ENCODE data around the gene RNF4. TPM values are rescaled to one million over a fixed set of nuclear protein-coding genes. Genes with fewer than 3 reads are reported as not detected.

The RNF4 gene
- total RNA-seq, 1 donor = 68.8 TPM

DNA sequence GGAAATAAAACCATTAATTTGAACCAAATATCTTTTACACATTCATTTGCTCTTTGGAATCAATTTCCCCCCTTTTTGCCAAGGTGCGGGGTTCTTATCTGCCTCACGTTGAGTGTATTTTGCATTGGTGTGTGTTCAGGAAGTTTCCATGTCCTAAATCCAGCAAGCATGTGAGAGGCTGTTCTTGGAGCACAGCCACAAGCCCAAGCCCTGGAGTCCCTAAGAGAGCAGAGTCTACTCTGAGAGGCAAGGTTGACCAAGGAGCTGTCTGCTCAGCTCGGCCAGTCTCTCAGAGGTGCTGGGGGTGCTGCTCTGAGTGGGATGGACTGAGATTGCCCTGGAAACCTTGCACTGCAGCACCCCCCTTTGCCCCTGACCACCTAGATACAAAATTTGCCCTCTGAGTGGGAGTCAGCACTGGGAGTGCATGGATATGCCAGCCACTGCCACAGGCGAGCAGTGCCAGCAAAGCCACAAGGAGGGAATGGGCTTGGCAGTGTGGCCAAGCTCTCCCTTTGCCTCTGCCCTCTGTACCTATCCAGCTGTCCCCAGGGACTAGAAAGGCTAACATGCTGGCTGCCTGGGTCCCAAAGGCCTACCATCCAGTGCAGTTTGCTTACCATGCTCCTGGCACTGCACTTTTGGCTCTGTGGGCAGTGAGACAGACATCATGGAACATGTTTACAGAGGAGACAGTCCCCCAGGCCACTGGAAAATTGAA, 47.1 kb downstream of the RNF4 start:
- H4K20me1 ChIP-seq (ENCODE audit: insufficient read depth, low read length) = peaks cover 9% of the 10 kb centered on the region
- H3K4me2 ChIP-seq (ENCODE audit: insufficient read depth, low read length) = no peak overlapping the region
- TF ChIP-seq, protein P1, sequence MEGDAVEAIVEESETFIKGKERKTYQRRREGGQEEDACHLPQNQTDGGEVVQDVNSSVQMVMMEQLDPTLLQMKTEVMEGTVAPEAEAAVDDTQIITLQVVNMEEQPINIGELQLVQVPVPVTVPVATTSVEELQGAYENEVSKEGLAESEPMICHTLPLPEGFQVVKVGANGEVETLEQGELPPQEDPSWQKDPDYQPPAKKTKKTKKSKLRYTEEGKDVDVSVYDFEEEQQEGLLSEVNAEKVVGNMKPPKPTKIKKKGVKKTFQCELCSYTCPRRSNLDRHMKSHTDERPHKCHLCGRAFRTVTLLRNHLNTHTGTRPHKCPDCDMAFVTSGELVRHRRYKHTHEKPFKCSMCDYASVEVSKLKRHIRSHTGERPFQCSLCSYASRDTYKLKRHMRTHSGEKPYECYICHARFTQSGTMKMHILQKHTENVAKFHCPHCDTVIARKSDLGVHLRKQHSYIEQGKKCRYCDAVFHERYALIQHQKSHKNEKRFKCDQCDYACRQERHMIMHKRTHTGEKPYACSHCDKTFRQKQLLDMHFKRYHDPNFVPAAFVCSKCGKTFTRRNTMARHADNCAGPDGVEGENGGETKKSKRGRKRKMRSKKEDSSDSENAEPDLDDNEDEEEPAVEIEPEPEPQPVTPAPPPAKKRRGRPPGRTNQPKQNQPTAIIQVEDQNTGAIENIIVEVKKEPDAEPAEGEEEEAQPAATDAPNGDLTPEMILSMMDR (IDR thresholded peaks at IDR 0.05; ENCODE audit: extremely low read depth, low read depth, low read length) = no peak
- peaks cover under 1% of the 10 kb centered on the region for H3K79me2 ChIP-seq (ENCODE audit: insufficient read depth, low read length)
- H3K9me3 ChIP-seq (ENCODE audit: low read depth, low read length) = no peaks in the 10 kb centered on the region
- H2AFZ ChIP-seq (ENCODE audit: low read length) = no peak overlapping the region
- no peak overlapping the region for H3K4me3 ChIP-seq (ENCODE audit: insufficient read depth, low read length)
- no peaks in the 10 kb centered on the region for H3K4me1 ChIP-seq (ENCODE audit: insufficient read depth, low read length)
- no peaks in the 10 kb centered on the region for H3K27me3 ChIP-seq (ENCODE audit: insufficient read depth, low read length)
- DNase-seq (ENCODE audit: insufficient read length, low spot score, missing footprints) = peak; percentile 53
- no peak overlapping the region for H3K27ac ChIP-seq (ENCODE audit: low read depth, low read length)
- peaks cover 45% of the 10 kb centered on the region for H3K36me3 ChIP-seq (ENCODE audit: insufficient read depth, low read length)

- Histone ChIP-seq H3K4me1 (ENCODE audit: insufficient read depth, low read length) (no peaks in the 10 kb centered on the region), H3K9me3 (ENCODE audit: low read depth, low read length) (no peaks in the 10 kb centered on the region), H3K79me2 (ENCODE audit: insufficient read depth, low read length) (no peaks in the 10 kb centered on the region), H3K27me3 (ENCODE audit: insufficient read depth, low read length) (no peaks in the 10 kb centered on the region), H3K27ac (ENCODE audit: low read depth, low read length) (no peak overlapping the region), H3K36me3 (ENCODE audit: insufficient read depth, low read length) (peaks cover 44% of the 10 kb centered on the region), H2AFZ (ENCODE audit: low read length) (no peak overlapping the region), H3K4me3 (ENCODE audit: insufficient read depth, low read length) (no peak overlapping the region), H4K20me1 (ENCODE audit: insufficient read depth, low read length) (peaks cover 9% of the 10 kb centered on the region), H3K4me2 (ENCODE audit: insufficient read depth, low read length) (no peak overlapping the region)
- TF ChIP-seq, protein P1 (IDR thresholded peaks at IDR 0.05; ENCODE audit: extremely low read depth, low read depth, low read length) = no peak
- DNase-seq (ENCODE audit: insufficient read length, low spot score, missing footprints) = no peak
Measured at GRCh38 chr4:2516635-2517034, 47.7 kb downstream of the RNF4 start.

GRCh38 chr4:2526559-2526958, 57.7 kb downstream of the RNF4 start:
- H3K79me2 ChIP-seq (ENCODE audit: insufficient read depth, low read length) = no peaks in the 10 kb centered on the region
- no peaks in the 10 kb centered on the region for H4K20me1 ChIP-seq (ENCODE audit: insufficient read depth, low read length)
- DNase-seq (ENCODE audit: insufficient read length, low spot score, missing footprints) = no peak
- no peaks in the 10 kb centered on the region for H3K4me1 ChIP-seq (ENCODE audit: insufficient read depth, low read length)
- H3K36me3 ChIP-seq (ENCODE audit: insufficient read depth, low read length) = no peaks in the 10 kb centered on the region
- no peak overlapping the region for H3K4me2 ChIP-seq (ENCODE audit: insufficient read depth, low read length)
- no peaks in the 10 kb centered on the region for H3K27me3 ChIP-seq (ENCODE audit: insufficient read depth, low read length)
- no peak overlapping the region for H3K4me3 ChIP-seq (ENCODE audit: insufficient read depth, low read length)
- H2AFZ ChIP-seq (ENCODE audit: low read length) = no peak overlapping the region
- H3K27ac ChIP-seq (ENCODE audit: low read depth, low read length) = no peak overlapping the region
- no peaks in the 10 kb centered on the region for H3K9me3 ChIP-seq (ENCODE audit: low read depth, low read length)
- TF ChIP-seq, protein P1 (IDR thresholded peaks at IDR 0.05; ENCODE audit: extremely low read depth, low read depth, low read length) = no peak

DNA sequence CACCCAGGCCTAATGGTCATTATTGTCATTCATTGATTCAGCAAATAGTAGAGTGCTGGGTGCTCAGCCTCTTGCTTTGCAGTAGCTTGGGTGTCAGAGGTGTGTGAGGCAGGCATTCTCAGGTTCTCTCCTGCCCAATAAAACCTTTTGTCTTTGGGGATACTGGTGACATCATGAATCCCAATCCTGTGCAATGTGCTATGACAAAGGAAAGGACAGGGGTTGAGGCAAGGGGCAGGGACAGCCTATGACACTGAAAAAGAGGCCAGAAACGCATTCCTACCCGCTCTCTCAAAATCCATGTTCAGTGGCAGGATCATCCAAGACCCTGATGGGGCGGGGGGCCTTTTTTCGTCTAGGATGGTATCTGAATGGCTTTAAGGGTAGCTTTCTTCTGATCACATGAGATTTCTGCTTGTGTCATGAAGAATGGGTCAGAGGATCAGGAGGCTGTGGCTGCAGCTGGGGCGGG, 66.0 kb downstream of the RNF4 start:
- Histone ChIP-seq H2AFZ (ENCODE audit: low read length) (peak overlapping the region; percentile 88), H3K79me2 (ENCODE audit: insufficient read depth, low read length) (peaks cover 30% of the 10 kb centered on the region), H3K27ac (ENCODE audit: low read depth, low read length) (peak overlapping the region; percentile 86), H3K4me1 (ENCODE audit: insufficient read depth, low read length) (peaks cover 11% of the 10 kb centered on the region), H3K4me3 (ENCODE audit: insufficient read depth, low read length) (peak overlapping the region; percentile 88), H3K9me3 (ENCODE audit: low read depth, low read length) (no peaks in the 10 kb centered on the region), H3K36me3 (ENCODE audit: insufficient read depth, low read length) (peaks cover 9% of the 10 kb centered on the region), H4K20me1 (ENCODE audit: insufficient read depth, low read length) (peaks cover 24% of the 10 kb centered on the region), H3K4me2 (ENCODE audit: insufficient read depth, low read length) (peak overlapping the region; percentile 94), H3K27me3 (ENCODE audit: insufficient read depth, low read length) (no peaks in the 10 kb centered on the region)
- TF ChIP-seq, protein P1 (IDR thresholded peaks at IDR 0.05; ENCODE audit: extremely low read depth, low read depth, low read length) = no peak
- DNase-seq (ENCODE audit: insufficient read length, low spot score, missing footprints) = no peak
